DMS53 treated with DMSO at 0.1 percent for 48 hours (cell line): ENCODE data around the gene LSAMP.
"Not testable (repeated sequence)": the region's sequence is repeated elsewhere in the genome, so short reads cannot be mapped to it uniquely, and the experiment has no call there.

Experiments
- DNase-seq: peaks from one replicate; lab custom pipeline; 2025; ENCODE audit not compliant: unreplicated experiment; lab: John Stamatoyannopoulos, UW

LSAMP gene

DNA sequence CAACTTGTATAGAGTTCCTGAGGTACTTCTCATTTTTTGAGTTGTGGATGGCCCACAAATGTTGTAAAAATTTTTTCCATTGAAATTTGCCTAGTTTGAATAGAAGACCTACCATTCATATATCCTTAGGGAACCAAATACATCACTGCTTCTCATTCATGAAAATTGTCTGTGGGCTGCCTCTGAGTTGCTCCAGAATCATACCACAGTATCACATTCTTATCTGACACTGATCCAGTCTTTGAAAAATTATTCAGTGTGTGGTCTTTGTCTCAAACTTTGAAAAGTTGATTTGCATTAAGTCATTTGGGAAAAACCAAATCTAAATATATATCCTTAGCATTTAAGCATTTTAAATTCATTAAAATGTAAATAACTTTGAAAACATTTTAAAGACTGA is 321.1 kb downstream of the LSAMP start:
- DNase-seq, result no peak

DNA sequence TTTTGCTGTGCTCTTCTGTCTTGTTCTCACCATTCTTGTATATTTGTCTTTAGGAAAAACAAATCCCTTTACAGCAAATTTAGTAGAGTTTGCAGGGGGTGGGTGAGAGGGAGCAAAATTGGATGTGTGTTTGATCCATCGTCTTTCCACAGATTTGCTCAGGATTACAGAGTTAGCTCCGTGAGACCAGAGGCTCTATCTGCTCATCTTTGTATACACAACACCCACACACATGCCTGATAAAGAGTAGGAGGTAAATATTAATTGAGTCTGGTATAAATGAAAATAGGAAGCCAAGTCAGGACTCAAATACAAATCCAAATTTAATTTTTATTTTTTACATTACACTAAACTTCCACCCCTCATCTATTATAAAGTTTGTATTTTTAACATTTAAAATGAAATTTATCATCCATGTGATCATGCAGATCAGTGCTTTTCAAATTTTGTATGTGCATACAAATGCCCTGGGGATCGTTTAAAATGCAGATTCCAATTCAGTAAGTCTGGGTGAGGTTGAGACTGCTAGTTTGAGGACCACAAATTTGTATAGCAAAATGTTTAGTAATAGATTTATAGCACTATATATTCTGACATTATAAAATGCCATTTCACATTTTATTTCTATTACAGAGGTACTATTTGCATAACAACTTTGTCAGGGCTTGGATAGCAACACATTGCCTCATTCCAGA is 326.7 kb downstream of the LSAMP start:
- DNase-seq, result no peak

DNA sequence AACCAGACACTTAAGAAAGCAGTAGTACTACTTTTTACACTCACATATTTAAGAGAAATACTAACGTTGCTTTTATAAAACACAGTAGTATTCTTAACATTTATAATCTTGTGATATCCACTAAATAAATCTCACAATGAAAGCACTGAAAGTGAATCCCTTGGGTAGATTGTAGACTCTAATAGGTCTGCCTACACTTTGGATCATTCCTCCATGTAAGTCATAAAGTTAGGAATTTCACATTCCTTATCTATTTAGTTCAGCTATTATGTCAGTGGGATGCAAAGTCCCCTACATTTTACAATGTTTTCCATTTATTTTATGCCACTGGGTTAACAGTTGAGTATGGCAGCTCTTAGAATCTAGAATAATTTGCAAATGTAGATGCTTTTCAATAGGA is 330.7 kb downstream of the LSAMP start:
- no peak for DNase-seq

DNA sequence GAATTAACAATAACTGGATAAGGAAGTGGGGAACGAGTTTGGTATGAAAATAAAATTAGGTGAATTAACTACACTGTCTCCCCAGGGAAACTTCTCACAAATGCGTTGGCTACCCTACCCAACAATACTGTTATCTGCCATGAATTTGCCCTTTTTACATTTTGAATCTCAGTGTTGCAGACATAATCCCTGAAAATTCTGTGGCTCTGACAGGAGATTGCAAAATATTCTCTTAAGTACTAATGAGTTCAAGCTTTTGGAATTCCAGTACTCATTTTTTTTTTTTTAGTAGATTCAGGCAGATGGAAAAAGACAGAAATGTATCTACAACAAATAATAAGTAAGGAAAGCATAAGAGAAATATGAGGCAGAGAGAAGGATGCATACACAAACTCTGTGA is 332.6 kb downstream of the LSAMP start:
- DNase-seq, result no peak

DNA sequence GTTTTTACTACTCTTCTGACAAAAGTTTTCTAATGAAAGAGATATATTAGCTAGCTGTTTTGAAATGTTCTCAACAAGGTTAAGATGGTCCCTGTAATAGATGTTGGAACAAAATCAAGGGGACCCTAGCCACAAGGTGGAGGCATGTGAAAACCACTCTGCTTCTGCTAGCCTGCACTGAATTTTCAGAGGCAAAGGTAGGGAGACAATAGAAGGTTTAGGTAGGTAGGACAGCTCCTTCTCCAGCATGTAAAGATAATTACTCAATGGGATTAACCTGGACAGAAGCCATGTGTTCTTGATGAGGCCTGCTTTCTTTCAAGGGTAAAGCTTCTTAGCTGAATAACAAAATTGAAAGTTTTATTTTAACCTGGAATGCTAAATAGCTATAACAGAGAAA is 333.5 kb downstream of the LSAMP start:
- DNase-seq, result no peak

DNA sequence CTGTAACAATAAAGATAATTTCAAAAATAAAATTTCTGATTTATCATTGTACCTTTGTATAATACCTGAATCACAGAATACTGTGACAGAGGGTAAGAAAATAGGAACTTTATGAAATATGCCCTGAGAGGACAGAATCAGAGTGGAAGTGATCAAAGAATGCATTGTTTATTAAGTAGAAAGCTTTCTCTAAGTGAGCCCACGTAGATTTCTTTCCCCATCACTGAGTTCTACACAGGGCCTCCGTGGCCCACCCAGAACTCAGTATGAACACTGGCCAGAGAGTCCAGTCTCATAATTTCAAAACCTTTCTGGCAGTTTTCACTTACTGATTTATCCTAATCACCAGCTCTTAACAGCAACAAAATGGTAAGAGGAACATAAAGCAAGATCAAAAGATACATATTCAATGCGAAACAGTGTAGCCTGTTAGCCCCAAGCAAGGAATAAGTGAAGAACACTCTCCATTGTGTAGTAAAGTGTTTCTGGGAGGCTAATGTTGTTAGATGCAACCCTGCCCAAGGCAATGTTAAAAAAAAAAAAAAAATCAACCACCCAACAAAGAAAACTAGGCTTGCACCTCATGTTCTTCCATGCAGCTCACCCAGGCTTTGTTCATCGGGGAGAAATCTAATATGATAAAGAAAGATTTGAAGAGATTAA is 341.3 kb downstream of the LSAMP start:
- DNase-seq, result no peak

DNA sequence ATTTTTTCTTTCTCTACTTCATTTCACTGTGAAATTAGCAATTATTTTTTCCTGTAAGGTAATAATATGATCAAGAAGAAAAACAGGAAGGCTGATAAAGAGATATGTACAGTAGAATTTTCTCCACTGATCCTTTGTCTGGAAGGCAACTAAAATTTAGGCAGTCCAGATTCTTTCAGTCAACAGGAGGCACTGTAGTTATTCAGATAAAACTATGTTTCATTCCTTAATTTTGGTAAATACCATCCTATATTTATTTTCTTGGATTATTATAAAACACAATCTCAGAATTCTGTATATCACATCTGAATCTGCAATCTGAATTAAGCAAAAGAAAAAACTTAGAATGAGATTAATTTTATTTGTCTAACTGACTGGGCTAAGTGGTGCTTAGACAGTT is 343.2 kb downstream of the LSAMP start:
- no peak for DNase-seq

DNA sequence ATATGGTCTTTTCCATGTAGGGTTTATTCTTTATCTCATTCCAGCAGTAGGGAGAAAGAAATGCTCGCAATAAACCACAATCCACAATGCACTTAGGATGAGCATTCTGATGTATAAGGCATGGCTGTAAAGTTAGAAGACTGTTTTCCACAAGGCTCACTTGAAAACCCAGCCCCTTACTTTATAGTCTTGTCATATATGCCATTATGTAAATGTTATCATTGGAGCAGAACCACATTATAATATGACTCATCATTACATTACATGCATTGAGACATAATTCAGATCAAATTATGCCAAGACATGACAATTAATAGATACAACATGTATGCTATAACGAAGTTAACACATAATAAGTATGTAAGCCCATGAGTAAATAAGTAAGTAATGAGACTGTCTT is 348.1 kb downstream of the LSAMP start:
- no peak for DNase-seq

DNA sequence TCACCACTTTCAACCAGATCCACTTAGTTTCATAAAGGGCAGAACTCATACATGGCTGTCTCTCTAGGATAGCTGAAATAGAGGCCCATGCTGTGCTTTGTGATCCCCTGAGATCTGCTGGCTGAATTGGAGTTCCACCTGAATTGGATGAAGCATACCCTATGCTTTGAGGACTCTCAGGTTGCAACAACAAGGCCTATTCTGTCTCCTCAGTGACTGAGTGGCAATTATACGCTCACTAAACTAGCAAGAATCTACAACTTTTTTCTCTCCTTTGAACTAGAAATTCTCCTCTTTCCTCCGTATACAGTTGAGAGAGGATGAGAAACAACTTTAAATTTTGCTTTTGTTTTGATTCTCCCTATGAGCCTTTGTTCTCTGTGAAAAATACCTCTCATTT is 348.7 kb downstream of the LSAMP start:
- DNase-seq, result no peak

DNA sequence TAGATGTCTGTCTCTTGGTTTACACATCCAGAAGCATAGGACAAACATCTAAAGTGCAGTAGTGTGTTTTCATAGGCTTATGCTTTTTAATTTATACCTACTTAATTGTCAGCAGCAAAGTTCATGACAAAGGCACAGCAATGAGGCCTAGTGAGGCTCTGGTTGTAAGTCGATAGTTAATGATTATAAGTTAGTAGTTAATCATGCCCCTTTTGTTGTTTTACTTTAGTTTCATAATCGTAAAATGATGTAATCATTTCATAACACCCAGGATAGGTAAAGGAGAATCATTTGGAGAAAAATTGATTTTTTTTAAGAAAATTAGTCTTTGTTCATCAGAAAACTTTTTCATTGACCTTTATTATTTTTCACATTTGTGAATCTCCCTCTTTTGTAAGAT is 351.9 kb downstream of the LSAMP start:
- no peak for DNase-seq

DNA sequence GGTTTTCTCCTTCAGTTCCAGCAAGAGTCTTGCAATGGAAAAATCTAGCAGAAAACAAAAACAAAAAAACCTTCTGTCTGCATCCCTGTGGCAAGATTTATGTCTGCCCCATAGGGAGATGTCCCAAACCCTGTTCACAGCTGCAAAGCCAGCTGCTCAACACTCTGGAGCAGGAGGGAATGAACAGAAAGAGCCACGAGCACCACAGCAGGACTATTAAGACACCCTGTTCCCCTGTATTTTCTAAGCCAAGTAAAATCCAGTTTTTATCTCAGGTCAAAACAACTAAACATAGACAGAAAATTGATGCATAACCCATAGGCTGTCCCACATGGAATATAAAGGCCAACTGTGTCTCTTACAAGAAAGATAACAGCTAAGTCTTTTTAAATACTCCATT is 357.9 kb downstream of the LSAMP start:
- no peak for DNase-seq

DNA sequence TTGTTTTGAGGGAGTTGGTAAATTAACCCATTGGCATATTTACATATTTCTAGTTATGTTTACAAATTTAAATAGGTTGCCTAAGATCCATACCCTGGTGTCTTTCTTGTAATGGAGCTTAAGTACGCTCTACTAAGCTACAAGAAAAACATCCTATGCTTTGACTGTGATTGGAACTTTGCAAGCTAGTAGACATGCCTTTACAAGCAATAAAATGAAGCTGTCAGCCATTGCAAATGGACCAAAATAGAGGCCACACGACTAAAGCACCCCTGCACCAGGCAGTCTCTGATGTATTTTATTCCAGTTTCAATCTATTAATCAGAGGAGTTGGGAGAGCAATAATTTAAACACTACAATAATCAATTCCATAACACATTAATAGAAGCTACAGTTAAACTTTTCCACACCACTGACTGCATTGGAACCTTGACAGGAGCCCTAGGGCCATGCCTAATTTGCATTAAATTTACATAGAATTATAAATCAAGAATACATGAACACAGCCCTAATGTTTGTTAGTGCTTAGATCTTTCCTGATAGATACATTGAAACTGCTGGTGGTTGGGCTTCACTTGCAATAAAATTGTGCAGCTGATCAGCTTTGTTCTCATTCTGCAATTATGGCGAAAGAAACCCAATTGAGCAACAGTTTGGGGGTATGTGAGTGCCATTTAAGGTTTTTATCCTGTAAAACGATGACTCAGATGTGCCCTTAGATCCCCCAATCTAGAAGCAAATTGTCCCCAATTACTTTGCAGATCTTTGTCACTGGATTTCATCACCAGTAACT is 360.1 kb downstream of the LSAMP start:
- no peak for DNase-seq

DNA sequence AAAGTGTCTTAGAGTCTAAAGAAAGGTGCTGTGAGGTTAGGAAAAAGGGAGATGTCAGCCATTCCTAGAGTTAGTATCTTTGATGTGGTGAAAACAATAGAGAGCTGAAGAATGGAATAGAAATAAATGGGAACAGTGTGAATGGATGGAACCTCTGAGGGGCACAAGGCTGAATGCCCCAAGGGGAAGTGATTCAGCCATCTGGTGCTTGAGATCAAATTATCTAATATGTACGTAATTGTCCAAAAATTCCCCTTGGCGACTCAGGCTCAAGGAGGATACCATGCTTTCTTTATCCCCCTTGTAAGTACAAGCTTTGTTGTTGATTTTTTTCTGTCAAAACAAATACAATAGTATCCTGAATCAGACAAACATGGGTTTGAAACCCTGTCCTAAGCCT is 361.6 kb downstream of the LSAMP start:
- no peak for DNase-seq

DNA sequence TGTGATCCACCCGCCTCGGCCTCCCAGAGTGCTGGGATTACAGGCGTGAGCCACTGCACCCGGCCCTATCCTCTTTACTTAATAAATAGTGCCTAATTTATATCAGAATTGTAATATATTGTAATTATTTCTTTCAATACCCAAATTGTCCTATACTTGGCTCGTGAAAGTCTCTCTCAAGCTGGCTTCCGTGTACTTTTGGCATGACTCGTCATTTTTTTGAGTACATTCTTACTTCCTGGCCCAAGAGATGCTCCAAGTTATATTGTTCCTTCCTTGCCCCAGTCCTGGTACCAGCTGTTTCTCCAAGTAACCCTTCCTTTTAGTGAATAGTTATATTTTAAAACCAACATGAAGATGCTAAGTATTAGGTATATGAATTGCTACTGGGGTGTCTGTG is 366.7 kb downstream of the LSAMP start:
- no peak for DNase-seq

DNA sequence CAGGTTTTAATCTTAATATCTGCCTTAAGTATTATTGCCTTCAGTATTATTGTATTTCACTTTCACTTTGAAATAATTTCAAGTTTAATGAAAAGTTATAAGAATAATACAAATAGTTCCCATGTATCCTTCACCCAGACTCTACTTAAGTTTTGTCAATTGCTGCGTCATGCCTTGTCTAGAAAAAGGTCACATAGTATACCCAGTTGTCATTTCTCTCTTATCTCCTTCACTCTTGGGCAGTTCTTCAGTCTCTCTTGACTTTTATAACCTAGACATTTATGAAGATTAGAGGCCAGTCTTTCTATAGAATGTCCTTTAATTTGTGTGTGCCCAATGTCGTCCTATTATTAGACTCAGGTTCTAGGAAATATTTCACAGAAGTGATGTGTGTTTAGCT is 367.7 kb downstream of the LSAMP start:
- DNase-seq, result no peak

DNA sequence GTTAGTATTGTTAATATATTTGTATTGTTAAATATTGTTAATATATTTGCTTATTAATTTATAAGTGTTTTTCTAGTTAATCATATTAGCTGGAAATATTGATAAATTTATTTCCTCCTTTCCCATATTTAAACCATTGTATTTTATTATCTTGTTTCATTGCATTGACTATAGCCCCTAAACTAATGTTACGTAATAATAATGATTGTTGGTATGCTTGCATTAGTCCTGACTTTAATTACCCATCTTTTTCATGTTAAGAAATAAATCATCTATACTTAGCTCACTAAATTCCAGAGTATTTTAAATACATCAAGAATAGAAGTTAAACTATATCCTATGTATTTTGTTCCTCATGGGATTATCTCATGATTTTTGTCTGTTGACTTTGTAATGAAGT is 368.2 kb downstream of the LSAMP start:
- DNase-seq, result no peak

DNA sequence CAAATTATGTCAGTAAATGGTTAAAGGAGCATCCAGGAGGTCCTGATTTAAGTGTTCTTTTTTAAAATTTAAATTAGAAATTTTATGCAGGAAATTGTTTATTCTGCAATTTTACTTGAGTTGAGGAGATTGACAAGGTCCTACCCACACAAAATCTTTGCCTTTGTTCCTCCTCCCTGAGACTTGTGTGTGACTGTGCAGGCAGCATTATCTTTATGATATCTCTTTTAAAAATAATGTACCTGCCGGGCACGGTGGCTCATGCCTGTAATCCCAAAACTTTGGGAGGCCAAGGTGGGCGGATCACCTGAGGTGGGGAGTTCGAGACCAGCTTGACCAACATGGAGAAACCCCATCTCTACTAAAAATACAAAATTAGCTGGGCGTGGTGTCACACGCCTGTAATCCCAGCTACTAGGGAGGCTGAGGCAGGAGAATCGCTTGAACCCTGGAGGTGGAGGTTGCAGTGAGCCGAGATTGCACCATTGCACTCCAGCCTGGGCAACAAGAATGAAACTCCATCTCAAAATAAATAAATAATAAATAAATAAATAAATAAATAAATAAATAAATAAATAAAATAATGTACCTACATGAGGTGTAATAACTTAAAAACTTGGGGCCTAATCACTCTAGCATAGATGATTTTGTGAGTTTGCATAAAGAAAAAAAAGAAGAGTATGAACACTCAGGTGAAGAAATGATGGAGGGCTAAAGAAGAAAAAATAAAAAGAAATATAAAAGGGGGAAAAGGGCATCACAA is 374.6 kb downstream of the LSAMP start:
- not testable (repeated sequence) for DNase-seq

DNA sequence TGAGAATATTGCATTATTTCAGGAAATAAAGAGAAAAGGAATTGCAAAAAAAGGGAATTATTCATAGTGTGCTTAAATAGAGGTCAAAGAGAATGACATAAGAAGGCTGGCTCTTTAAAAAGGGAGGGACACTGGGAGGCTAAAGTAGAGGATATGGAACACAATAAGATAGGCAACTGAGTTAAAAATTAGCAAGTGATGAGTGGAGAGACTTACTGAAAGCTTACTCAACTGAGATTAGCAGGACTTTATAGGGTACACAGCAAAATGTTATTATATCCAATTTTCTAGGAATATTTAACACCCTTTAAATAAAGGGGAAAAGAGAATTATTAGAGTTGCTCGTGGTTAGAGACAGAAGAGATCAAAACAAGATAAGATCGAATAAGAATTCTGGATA is 375.2 kb downstream of the LSAMP start:
- no peak for DNase-seq

DNA sequence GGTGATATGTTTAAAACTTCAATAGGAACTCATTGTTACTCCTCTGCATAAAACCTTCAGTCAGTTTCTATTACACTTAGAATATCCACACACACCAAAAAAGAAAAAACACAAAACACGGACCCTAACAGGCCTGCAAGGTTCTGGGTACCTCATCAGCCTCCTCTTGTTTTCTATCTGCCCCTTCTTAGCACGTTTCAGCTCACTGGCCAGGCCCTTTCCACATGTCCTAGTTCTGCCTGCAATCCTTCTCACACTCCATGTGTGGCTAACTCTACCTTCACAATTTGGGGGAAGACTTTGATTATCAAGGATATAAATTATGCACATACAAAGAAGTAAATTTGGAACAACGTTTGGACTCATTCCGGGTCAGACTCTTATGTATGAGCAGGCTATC is 376.3 kb downstream of the LSAMP start:
- DNase-seq, result no peak

DNA sequence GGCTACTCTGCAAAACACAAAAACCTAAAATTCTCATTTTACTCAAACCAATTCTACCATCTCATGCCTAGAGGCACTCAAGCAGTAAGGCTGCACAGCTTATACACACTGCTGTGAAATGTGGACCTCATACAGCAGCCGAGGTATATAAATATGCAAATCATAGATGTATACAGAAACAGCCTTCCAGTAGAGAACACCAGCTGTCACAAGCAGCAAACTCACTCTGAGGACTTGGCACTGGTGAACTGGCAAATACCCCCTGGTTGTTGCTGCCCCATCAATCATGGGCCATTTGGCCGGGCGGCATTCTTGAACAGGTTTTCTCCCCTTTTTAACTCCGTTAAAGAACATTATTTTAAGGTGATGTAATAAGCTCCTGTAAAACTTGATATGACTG is 378.0 kb downstream of the LSAMP start:
- no peak for DNase-seq

DNA sequence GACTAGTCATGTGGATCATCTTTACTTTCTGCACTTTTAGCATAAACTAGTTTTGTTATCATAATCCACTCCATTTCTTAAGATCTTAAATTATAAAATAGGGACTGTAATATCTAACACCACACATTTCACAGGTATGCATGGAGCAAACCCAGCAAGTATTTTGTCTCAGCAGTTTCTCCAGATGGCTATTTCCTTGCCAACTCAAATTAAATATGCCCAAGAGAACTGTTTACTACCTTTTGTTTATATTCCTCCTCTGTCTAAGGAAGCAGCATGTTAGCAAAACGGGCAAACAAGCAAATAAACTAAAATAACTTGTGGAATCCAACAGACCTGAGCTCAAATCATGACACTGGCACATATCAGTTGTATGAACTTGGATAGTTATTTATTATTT is 379.8 kb downstream of the LSAMP start:
- no peak for DNase-seq

DNA sequence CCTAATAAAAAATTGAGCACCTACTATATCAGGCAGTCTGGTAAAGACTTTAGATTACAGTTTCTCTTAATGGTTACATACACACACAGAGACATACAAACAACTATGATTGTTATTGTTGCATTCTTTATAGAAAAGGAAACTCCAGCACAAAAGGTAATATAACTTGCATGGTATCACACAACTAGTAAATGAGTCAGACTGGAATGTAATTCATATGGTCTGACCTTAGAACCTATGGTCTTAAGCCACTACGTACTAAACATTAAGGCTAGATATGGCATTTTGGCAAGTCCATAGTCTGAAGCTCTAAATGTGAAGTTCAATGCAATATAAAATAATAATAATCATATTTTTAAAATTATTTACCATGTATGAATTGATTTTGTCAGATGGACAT is 380.6 kb downstream of the LSAMP start:
- DNase-seq, result no peak
